Tibial artery (tissue), 4 donors: ENCODE data around the gene SYNGR1.

Experiments
- DNase-seq, 2 donors: peaks; one replicate each; pipeline ENCODE4 v3.0.0-alpha.2; 2019
- H3K27ac ChIP-seq, 2 donors: fragments of 200-600 bp; sonication (generic) in 1 of 2; 1 replicate in 1 of 2; 2 replicates in 1 of 2; pipeline ENCODE4 v1.5.1; 2018 to 2019; ENCODE audit warnings: mild to moderate bottlenecking in 1 of 2
- H3K27me3 ChIP-seq, 2 donors: fragments of 200-600 bp; sonication (generic) in 1 of 2; one replicate each; pipeline versions ENCODE4 v1.5.1 to v1.6.0; 2016 to 2019
- H3K36me3 ChIP-seq, 3 donors: fragments of 200-600 bp; sonication (generic) in 2 of 3; one replicate each; pipeline ENCODE4 v1.5.1; 2016 to 2019; ENCODE audit warnings: mild to moderate bottlenecking in 2 of 3
- H3K4me1 ChIP-seq, 4 donors: fragments of 200-600 bp; sonication (generic) in 2 of 4; 1 replicate in 3 of 4; 2 replicates in 1 of 4; pipeline ENCODE4 v1.5.1; 2016 to 2019
- H3K4me3 ChIP-seq, 2 donors: fragments of 200-600 bp; sonication (generic) in 1 of 2; 1 replicate in 1 of 2; 2 replicates in 1 of 2; pipeline ENCODE4 v1.5.1; 2018 to 2019; ENCODE audit warnings: mild to moderate bottlenecking in 2 of 2
- H3K9me3 ChIP-seq, 3 donors: fragments of 200-600 bp; sonication (generic) in 1 of 3; one replicate each; pipeline ENCODE4 v1.5.1; 2016 to 2019
- CTCF ChIP-seq, 2 experiments: fragments of 200-600 bp in 1 of 2; fragments of 450-650 bp in 1 of 2; IDR thresholded peaks; one replicate each; pipeline ENCODE4 v1.5.1; 2017 to 2019; ENCODE audit warnings: antibody characterized with exemption in 2 of 2, mild to moderate bottlenecking in 1 of 2, moderate library complexity in 1 of 2
- intact Hi-C: fragments of 100-400 bp; cut with DNase I; formaldehyde crosslinking; loops from one replicate; pipeline ENCODE4 v1.15.0; 2023; ENCODE audit warnings: low total_unique reads

The SYNGR1 gene

GRCh38 chr22:39414886-39415285, 65.1 kb downstream of the SYNGR1 start:
- TF ChIP-seq CTCF (IDR thresholded peaks at IDR 0.05), result no peak
- intact Hi-C loops, result no loop called here
- H3K27me3 ChIP-seq, result no peaks in the 10 kb centered on the region
- no peak overlapping the region for H3K4me3 ChIP-seq
- H3K4me1 ChIP-seq, result peaks cover 0 to 8% (median 0%) of the 10 kb centered on the region in 4 donors
- no peak for DNase-seq
- H3K36me3 ChIP-seq, result peaks cover 46 to 51% (median 49%) of the 10 kb centered on the region in 3 donors
- H3K9me3 ChIP-seq, result no peaks in the 10 kb centered on the region
- no peak overlapping the region for H3K27ac ChIP-seq

GRCh38 chr22:39415506-39415905, 65.7 kb downstream of the SYNGR1 start:
- intact Hi-C loops, result no loop called here
- DNase-seq, result no peak
- Histone ChIP-seq H3K4me3 (no peak overlapping the region), H3K4me1 (peaks cover 0 to 8% (median 0%) of the 10 kb centered on the region in 4 donors), H3K9me3 (no peaks in the 10 kb centered on the region), H3K36me3 (peaks cover 52 to 57% (median 52%) of the 10 kb centered on the region in 3 donors), H3K27me3 (no peaks in the 10 kb centered on the region), H3K27ac (no peak overlapping the region)
- no peak for TF ChIP-seq CTCF (IDR thresholded peaks at IDR 0.05)

GRCh38 chr22:39416319-39416718, 66.5 kb downstream of the SYNGR1 start:
- Histone ChIP-seq H3K4me3 (no peak overlapping the region), H3K9me3 (no peaks in the 10 kb centered on the region), H3K27me3 (no peaks in the 10 kb centered on the region), H3K27ac (no peak overlapping the region), H3K36me3 (peaks cover 56 to 65% (median 58%) of the 10 kb centered on the region in 3 donors), H3K4me1 (peaks cover 0 to 8% (median 0%) of the 10 kb centered on the region in 4 donors)
- DNase-seq, result no peak
- intact Hi-C loops, result no loop called here
- no peak for TF ChIP-seq CTCF (IDR thresholded peaks at IDR 0.05)

GRCh38 chr22:39417641-39418040, 67.8 kb downstream of the SYNGR1 start:
- intact Hi-C loops, result no loop called here
- Histone ChIP-seq H3K36me3 (peaks cover 68 to 78% (median 71%) of the 10 kb centered on the region in 3 donors), H3K4me1 (peaks cover 0 to 8% (median 0%) of the 10 kb centered on the region in 4 donors), H3K9me3 (no peaks in the 10 kb centered on the region), H3K4me3 (no peak overlapping the region), H3K27me3 (no peaks in the 10 kb centered on the region), H3K27ac (no peak overlapping the region)
- TF ChIP-seq CTCF (IDR thresholded peaks at IDR 0.05), result no peak
- no peak for DNase-seq

GRCh38 chr22:39418696-39419095, 68.9 kb downstream of the SYNGR1 start:
- Histone ChIP-seq H3K36me3 (peaks cover 73 to 89% (median 73%) of the 10 kb centered on the region in 3 donors), H3K4me1 (peaks cover 0 to 7% (median 0%) of the 10 kb centered on the region in 4 donors), H3K27me3 (no peaks in the 10 kb centered on the region), H3K27ac (no peak overlapping the region), H3K9me3 (no peaks in the 10 kb centered on the region), H3K4me3 (no peak overlapping the region)
- intact Hi-C loops, result no loop called here
- DNase-seq, result no peak
- TF ChIP-seq CTCF (IDR thresholded peaks at IDR 0.05), result no peak

- intact Hi-C loops, result no loop called here
- Histone ChIP-seq H3K36me3 (peaks cover 73 to 93% (median 77%) of the 10 kb centered on the region in 3 donors), H3K27me3 (no peaks in the 10 kb centered on the region), H3K4me3 (no peak overlapping the region), H3K4me1 (peaks cover 0 to 3% (median 0%) of the 10 kb centered on the region in 4 donors), H3K27ac (no peak overlapping the region), H3K9me3 (no peaks in the 10 kb centered on the region)
- no peak for TF ChIP-seq CTCF (IDR thresholded peaks at IDR 0.05)
- DNase-seq, result no peak
Measured at GRCh38 chr22:39419096-39419495, 69.3 kb downstream of the SYNGR1 start.
